ENCODE results near the gene ANKRD44. TPM values are rescaled to one million over a fixed set of nuclear protein-coding genes. Genes with fewer than 3 reads are reported as not detected.
"Not testable (repeated sequence)": the region's sequence is repeated elsewhere in the genome, so short reads cannot be mapped to it uniquely, and the experiment has no call there.

The ANKRD44 gene
- polyA plus RNA-seq, 1 experiment, result 14.7 TPM

- Histone ChIP-seq H3K27me3 (ENCODE audit: control insufficient read depth, insufficient read depth, low read length) (no peaks in the 10 kb centered on the region), H3K9me3 (ENCODE audit: control insufficient read depth, insufficient read depth, low read length) (no peaks in the 10 kb centered on the region), H3K4me3 (ENCODE audit: low read depth, low read length) (no peak overlapping the region), H3K27ac (ENCODE audit: low read depth, low read length) (no peak overlapping the region)
- CTCF ChIA-PET, result interaction anchor here (0.6 to 1.4 kb wide), 6 partner anchors 9 to 803 kb away, joined by 3 to 5 read pairs (median 3); no protein-coding TSS in a partner anchor
- no peak for DNase-seq (ENCODE audit: low read depth, low spot score)
- TF ChIP-seq CTCF (IDR thresholded peaks at IDR 0.05; ENCODE audit: low read depth, low read length), result no peak
- POLR2A ChIA-PET, result no interaction called here
Measured at GRCh38 chr2:197240421-197241041, 70.0 kb downstream of the ANKRD44 start.

GRCh38 chr2:197240018-197240417 lies 70.6 kb downstream of the ANKRD44 start:
- POLR2A ChIA-PET; H3K27me3 ChIP-seq (ENCODE audit: control insufficient read depth, insufficient read depth, low read length); DNase-seq (ENCODE audit: low read depth, low spot score); H3K9me3 ChIP-seq (ENCODE audit: control insufficient read depth, insufficient read depth, low read length); H3K4me3 ChIP-seq (ENCODE audit: low read depth, low read length); H3K27ac ChIP-seq (ENCODE audit: low read depth, low read length): not testable (repeated sequence)
- CTCF ChIA-PET, result interaction anchor here (0.6 to 1.4 kb wide), 6 partner anchors 8 to 803 kb away, joined by 3 to 5 read pairs (median 3); no protein-coding TSS in a partner anchor

- POLR2A ChIA-PET, result no interaction called here
- Histone ChIP-seq H3K4me3 (ENCODE audit: low read depth, low read length) (no peak overlapping the region), H3K9me3 (ENCODE audit: control insufficient read depth, insufficient read depth, low read length) (no peaks in the 10 kb centered on the region), H3K27ac (ENCODE audit: low read depth, low read length) (no peak overlapping the region), H3K27me3 (ENCODE audit: control insufficient read depth, insufficient read depth, low read length) (no peaks in the 10 kb centered on the region)
- no peak for TF ChIP-seq CTCF (IDR thresholded peaks at IDR 0.05; ENCODE audit: low read depth, low read length)
- CTCF ChIA-PET, result no interaction called here
- DNase-seq (ENCODE audit: low read depth, low spot score), result no peak
Measured at GRCh38 chr2:197239434-197239833, 71.1 kb downstream of the ANKRD44 start.

GRCh38 chr2:197238043-197238365 lies 72.6 kb downstream of the ANKRD44 start:
- DNase-seq (ENCODE audit: low read depth, low spot score), result no peak
- H3K27ac ChIP-seq (ENCODE audit: low read depth, low read length), result no peak overlapping the region
- H3K27me3 ChIP-seq (ENCODE audit: control insufficient read depth, insufficient read depth, low read length), result no peaks in the 10 kb centered on the region
- ChIA-PET POLR2A (no interaction called here), CTCF (interaction anchor here (1.9 kb wide), 1 partner anchor 125 kb away, joined by 5 read pairs; no protein-coding TSS in a partner anchor)
- no peak overlapping the region for H3K4me3 ChIP-seq (ENCODE audit: low read depth, low read length)
- no peaks in the 10 kb centered on the region for H3K9me3 ChIP-seq (ENCODE audit: control insufficient read depth, insufficient read depth, low read length)
- no peak for TF ChIP-seq CTCF (IDR thresholded peaks at IDR 0.05; ENCODE audit: low read depth, low read length)

- no peak overlapping the region for H3K27ac ChIP-seq (ENCODE audit: low read depth, low read length)
- H3K9me3 ChIP-seq (ENCODE audit: control insufficient read depth, insufficient read depth, low read length), result no peaks in the 10 kb centered on the region
- TF ChIP-seq CTCF (IDR thresholded peaks at IDR 0.05; ENCODE audit: low read depth, low read length), result no peak
- DNase-seq (ENCODE audit: low read depth, low spot score), result no peak
- H3K27me3 ChIP-seq (ENCODE audit: control insufficient read depth, insufficient read depth, low read length), result no peaks in the 10 kb centered on the region
- CTCF ChIA-PET, result interaction anchor here (1.9 kb wide), 1 partner anchor 124 kb away, joined by 5 read pairs; no protein-coding TSS in a partner anchor
- POLR2A ChIA-PET, result no interaction called here
- H3K4me3 ChIP-seq (ENCODE audit: low read depth, low read length), result no peak overlapping the region
Measured at GRCh38 chr2:197237291-197238042, 73.1 kb downstream of the ANKRD44 start.

Data from AG04450 (cell line).